ENCODE data around the gene HOXA2. TPM values are rescaled to one million over a fixed set of nuclear protein-coding genes. Genes with fewer than 3 reads are reported as not detected.

The HOXA2 gene
- total and polyA plus RNA-seq, 2 of the 8 experiments (the other 6 are each of a cell fraction or from before 2014, with no cell fraction given), result not detected

- H3K79me2 ChIP-seq (ENCODE audit: control insufficient read depth in 1 of 2, insufficient read depth in 2 of 2, low read length in 2 of 2), result no peaks in the 10 kb centered on the region
- H3K18ac ChIP-seq (ENCODE audit: extremely low read depth, low read length), result no peak overlapping the region
- H3K9me3 ChIP-seq (ENCODE audit: insufficient read depth in 2 of 2, low read depth in 1 of 2, low read length in 1 of 2), result no peaks in the 10 kb centered on the region
- FAIRE-seq, result no peak
- no peaks in the 10 kb centered on the region for H3K79me1 ChIP-seq (ENCODE audit: low read depth, low read length)
- H2AFZ ChIP-seq (ENCODE audit: low read length), result no peak overlapping the region
- ChIA-PET CTCF (ENCODE audit: partially characterized antibody) (interaction anchor here (0.6 to 4.1 kb wide), 12 partner anchors 11 to 1409 kb away, joined by 3 to 14 read pairs (median 4); partner anchors contain the start of genes HOXA5 and HOXA7), POLR2A (ENCODE audit: partially characterized antibody) (interaction anchor here (1.0 to 1.2 kb wide), 2 partner anchors 11 kb away, joined by 3 read pairs; no protein-coding TSS in a partner anchor)
- H3K4me3 ChIP-seq (ENCODE audit: extremely low read depth in 1 of 4, insufficient read depth in 2 of 4, low read depth in 3 of 4, low read length in 4 of 4), result peak overlapping the region in 1 of 4 experiments; percentile 45; a peak in 5 of 8 replicates
- H3K36me3 ChIP-seq (ENCODE audit: control insufficient read depth in 2 of 4, insufficient read depth in 4 of 4, low read length in 3 of 4), result peaks cover 0 to 8% (median 0%) of the 10 kb centered on the region in 4 experiments; a peak in 2 of 8 replicates
- no peak overlapping the region for H2BK12ac ChIP-seq (ENCODE audit: low read depth, low read length)
- H3K27me3 ChIP-seq (replicated peaks in 1 of 4; ENCODE audit: control insufficient read depth in 3 of 4, extremely low read depth in 1 of 4, insufficient read depth in 3 of 4, low read length in 3 of 4), result peaks cover 95 to 100% (median 99%) of the 10 kb centered on the region in 4 experiments
- peaks cover 22 to 34% of the 10 kb centered on the region in 2 experiments for H4K20me1 ChIP-seq (replicated peaks in 1 of 2; ENCODE audit: control insufficient read depth in 1 of 2, insufficient read depth in 2 of 2, low read length in 2 of 2)
- no peak overlapping the region for H2BK120ac ChIP-seq (replicated peaks; ENCODE audit: low read depth, low read length)
- H2AK5ac ChIP-seq (ENCODE audit: low read depth, low read length), result no peak overlapping the region
- no peak overlapping the region for H2BK5ac ChIP-seq (ENCODE audit: low read depth, low read length)
- H2BK20ac ChIP-seq (ENCODE audit: low read length), result no peak overlapping the region
- no peak overlapping the region for H4K91ac ChIP-seq (replicated peaks; ENCODE audit: insufficient read length, low read length)
- H3K4me2 ChIP-seq (ENCODE audit: insufficient read depth in 1 of 2, low read depth in 2 of 2, low read length in 2 of 2), result peak overlapping the region; percentile 54 to 65
- H3K4ac ChIP-seq (replicated peaks; ENCODE audit: insufficient read length, low read depth, low read length), result no peak overlapping the region
- 7% methylated on average over 30 of the region's 41 CpGs; no CpG with 5 or more reads in 1 of the 2 experiments for WGBS, 2 experiments (ENCODE audit: extremely low coverage in 1 of 2, insufficient coverage in 1 of 2, insufficient read length in 1 of 2, insufficient replicate concordance in 2 of 2, low coverage in 1 of 2, low lambda C conversion rate in 2 of 2, missing lambda C conversion rate in 1 of 2)
- H3K9ac ChIP-seq (replicated peaks in 1 of 4; ENCODE audit: extremely low read depth in 1 of 4, low read depth in 3 of 4, low read length in 3 of 4), result no peak overlapping the region
- TF ChIP-seq TCF12 (IDR thresholded peaks at IDR 0.05; ENCODE audit: low read depth, low read length) (0 out of 2 replicates have a peak, but pooled peaks have one; percentile 2), SIX5 (IDR thresholded peaks at IDR 0.05; ENCODE audit: low read depth, low read length) (no peak), SP1 (IDR thresholded peaks at IDR 0.05; ENCODE audit: low read depth, low read length) (no peak), EGR1 (IDR thresholded peaks at IDR 0.05; ENCODE audit: borderline replicate concordance, low read depth, low read length) (no peak), TAF7 (optimal IDR thresholded peaks at IDR 0.05; ENCODE audit: borderline replicate concordance, low read depth, low read length) (no peak), GABPA (IDR thresholded peaks at IDR 0.05; ENCODE audit: borderline replicate concordance, insufficient read depth, low read length) (0 out of 2 replicates have a peak, but pooled peaks have one; percentile 21), CBX8 (IDR thresholded peaks at IDR 0.05; ENCODE audit: borderline replicate concordance, low read depth, low read length) (0 out of 2 replicates have a peak, but pooled peaks have one; percentile 32), EZH2 (IDR thresholded peaks at IDR 0.05; ENCODE audit: low read depth, low read length, severe bottlenecking) (peak; percentile 98), RXRA (IDR thresholded peaks at IDR 0.05; ENCODE audit: insufficient read depth, low read depth, low read length) (no peak), MAX (IDR thresholded peaks at IDR 0.05) (peak; percentile 42; the same call in 1 of the 2 replicates), SUZ12 (IDR thresholded peaks at IDR 0.05; ENCODE audit: low read length) (peak; percentile 90)
- peak in 1 of 2 experiments; percentile 76 for DNase-seq (ENCODE audit: low read depth in 1 of 2, low spot score in 2 of 2)
- H2BK15ac ChIP-seq (ENCODE audit: low read length), result no peak overlapping the region
- H3K56ac ChIP-seq (replicated peaks; ENCODE audit: insufficient read length, low read depth, low read length), result no peak overlapping the region
- H3K27ac ChIP-seq (ENCODE audit: low read depth, low read length), result no peak overlapping the region
- H3K23me2 ChIP-seq (ENCODE audit: low read depth, low read length), result no peaks in the 10 kb centered on the region
- H4K5ac ChIP-seq (ENCODE audit: insufficient read length, low read depth, low read length), result no peak overlapping the region
- no peak overlapping the region for H3K14ac ChIP-seq (ENCODE audit: insufficient read length)
- H4K8ac ChIP-seq (ENCODE audit: extremely low read depth, insufficient read depth, low read length), result no peak overlapping the region
- H3K23ac ChIP-seq (ENCODE audit: insufficient read length), result no peak overlapping the region
- peaks cover 0 to 22% (median 8%) of the 10 kb centered on the region in 4 experiments; a peak in 5 of 7 replicates for H3K4me1 ChIP-seq (replicated peaks in 1 of 4; ENCODE audit: control insufficient read depth in 3 of 4, insufficient read depth in 4 of 4, low read length in 3 of 4)
These were observed 6.1 kb upstream of the HOXA2 start for GRCh38 chr7:27108390-27109127.
